ENCODE results near the gene RASAL2. TPM values are rescaled to one million over a fixed set of nuclear protein-coding genes. Genes with fewer than 3 reads are reported as not detected.

The RASAL2 gene
- total RNA-seq, 5 donors from 2014 or later (not counting 1 experiment from before 2014, with no cell fraction given): 0.05 to 0.19 (median 0.11) TPM; not detected in 1

- Histone ChIP-seq H3K36me3 (ENCODE audit: control insufficient read depth in 2 of 2, extremely low read depth in 1 of 2, insufficient read depth in 1 of 2, low read length in 1 of 2) (no peaks in the 10 kb centered on the region), H3K4me3 (ENCODE audit: control insufficient read depth in 1 of 2, extremely low read depth in 1 of 2, low read length in 1 of 2) (no peak overlapping the region), H3K27ac (ENCODE audit: low read length) (no peak overlapping the region), H3K4me1 (ENCODE audit: control insufficient read depth in 1 of 2, extremely low read depth in 1 of 2, insufficient read depth in 2 of 2, low read length in 2 of 2) (peaks cover 0 to 7% of the 10 kb centered on the region in 2 experiments), H3K9me3 (no peaks in the 10 kb centered on the region), H3K27me3 (replicated peaks in 1 of 2; ENCODE audit: control insufficient read depth in 2 of 2, extremely low read depth in 1 of 2, insufficient read depth in 2 of 2, low read length in 1 of 2) (peaks cover 0 to 2% of the 10 kb centered on the region in 2 experiments)
- Mint-ChIP-seq H3K4me3 (no peak overlapping the region), H3K27ac (no peak overlapping the region), H3K9me3 (no peaks in the 10 kb centered on the region), H3K4me1 (peaks cover 0 to 4% (median 3%) of the 10 kb centered on the region in 3 donors), H3K27me3 (peaks cover 0 to 2% of the 10 kb centered on the region in 2 donors), H3K36me3 (no peaks in the 10 kb centered on the region)
- DNase-seq (no peak), ATAC-seq (replicated peaks in 1 of 4) (peak in 1 of 4 experiments; percentile 26)
- 66% methylated on average over 9 of the region's 10 CpGs for WGBS (ENCODE audit: insufficient coverage)
- ChIA-PET CTCF (interaction anchor here (0.7 to 4.3 kb wide), 4 partner anchors 9 to 471 kb away, joined by 3 to 21 read pairs (median 6); no protein-coding TSS in a partner anchor), POLR2A (no interaction called here)
These were observed 438.0 kb downstream of the RASAL2 start for GRCh38 chr1:178531887-178532286.

- 3% methylated on average over 10 of the region's 13 CpGs for WGBS (ENCODE audit: insufficient coverage)
- Histone ChIP-seq H3K36me3 (ENCODE audit: control insufficient read depth in 2 of 2, extremely low read depth in 1 of 2, insufficient read depth in 1 of 2, low read length in 1 of 2) (no peaks in the 10 kb centered on the region), H3K9me3 (no peaks in the 10 kb centered on the region), H3K27me3 (replicated peaks in 1 of 2; ENCODE audit: control insufficient read depth in 2 of 2, extremely low read depth in 1 of 2, insufficient read depth in 2 of 2, low read length in 1 of 2) (peaks cover 0 to 2% of the 10 kb centered on the region in 2 experiments), H3K4me3 (ENCODE audit: control insufficient read depth in 1 of 2, extremely low read depth in 1 of 2, low read length in 1 of 2) (no peak overlapping the region), H3K27ac (ENCODE audit: low read length) (no peak overlapping the region), H3K4me1 (ENCODE audit: control insufficient read depth in 1 of 2, extremely low read depth in 1 of 2, insufficient read depth in 2 of 2, low read length in 2 of 2) (peaks cover 0 to 7% of the 10 kb centered on the region in 2 experiments)
- CTCF ChIA-PET: interaction anchor here (0.7 to 4.3 kb wide), 4 partner anchors 9 to 471 kb away, joined by 3 to 21 read pairs (median 6); no protein-coding TSS in a partner anchor
- DNase-seq (peak in 34 of 35 experiments; percentile 36 to 85 (median 61)), ATAC-seq (replicated peaks in 1 of 4) (peak; percentile 73 to 80 (median 75))
- Mint-ChIP-seq H3K36me3 (no peaks in the 10 kb centered on the region), H3K4me3 (no peak overlapping the region), H3K9me3 (no peaks in the 10 kb centered on the region), H3K4me1 (peaks cover 0 to 4% (median 3%) of the 10 kb centered on the region in 3 donors), H3K27ac (no peak overlapping the region), H3K27me3 (peaks cover 0 to 2% of the 10 kb centered on the region in 2 donors)
- POLR2A ChIA-PET: no interaction called here
These were observed 438.5 kb downstream of the RASAL2 start for GRCh38 chr1:178532392-178532791.

GRCh38 chr1:178533121-178533946 is 439.4 kb downstream of the RASAL2 start:
- H3K9me3 ChIP-seq: no peaks in the 10 kb centered on the region
- Mint-ChIP-seq H3K36me3 (no peaks in the 10 kb centered on the region), H3K4me3 (no peak overlapping the region), H3K27me3 (peaks cover 2 to 4% of the 10 kb centered on the region in 2 donors), H3K27ac (no peak overlapping the region), H3K9me3 (no peaks in the 10 kb centered on the region), H3K4me1 (peaks cover 0 to 4% (median 3%) of the 10 kb centered on the region in 3 donors)
- no peak overlapping the region for H3K27ac ChIP-seq (ENCODE audit: low read length)
- 68% methylated on average over 3 of the region's 9 CpGs for WGBS (ENCODE audit: insufficient coverage)
- CTCF ChIA-PET: interaction anchor here (0.5 to 4.3 kb wide), 12 partner anchors 14 to 494 kb away, joined by 3 to 21 read pairs (median 4); no protein-coding TSS in a partner anchor
- no peak for DNase-seq
- peaks cover 0 to 5% of the 10 kb centered on the region in 2 experiments for H3K27me3 ChIP-seq (replicated peaks in 1 of 2; ENCODE audit: control insufficient read depth in 2 of 2, extremely low read depth in 1 of 2, insufficient read depth in 2 of 2, low read length in 1 of 2)
- H3K36me3 ChIP-seq (ENCODE audit: control insufficient read depth in 2 of 2, extremely low read depth in 1 of 2, insufficient read depth in 1 of 2, low read length in 1 of 2): no peaks in the 10 kb centered on the region
- POLR2A ChIA-PET: no interaction called here
- H3K4me3 ChIP-seq (ENCODE audit: control insufficient read depth in 1 of 2, extremely low read depth in 1 of 2, low read length in 1 of 2): no peak overlapping the region
- no peak for ATAC-seq (replicated peaks in 1 of 4)
- peaks cover 0 to 7% of the 10 kb centered on the region in 2 experiments for H3K4me1 ChIP-seq (ENCODE audit: control insufficient read depth in 1 of 2, extremely low read depth in 1 of 2, insufficient read depth in 2 of 2, low read length in 2 of 2)

Other genes starting within 250 kb of the RASAL2 start
- gene SEC16B, start 124.0 kb upstream of the RASAL2 start, total RNA-seq: not detected

Data from T-cell (primary cell).